Adrenal gland (tissue), 12 donors: ENCODE measurements around the gene SBF2. TPM values are rescaled to one million over a fixed set of nuclear protein-coding genes. Genes with fewer than 3 reads are reported as not detected.

Experiments used
- DNase-seq, 7 donors: peaks; one replicate each; pipeline ENCODE4 v3.0.0-alpha.2; 2019 to 2020
- H3K27ac ChIP-seq, 5 donors: fragments of 200-600 bp; sonication (generic) in 4 of 5; 1 replicate in 3 of 5; 2 replicates in 2 of 5; pipeline versions ENCODE4 v1.5.1 to v1.8.0; 2016 to 2020; ENCODE audit warnings: mild to moderate bottlenecking in 1 of 5
- H3K27me3 ChIP-seq: fragments of 200-600 bp; 2 replicates; pipeline ENCODE4 v1.8.0; 2021
- H3K36me3 ChIP-seq, 2 donors: fragments of 200-600 bp; replicated peaks in 1 of 2; 1 replicate in 1 of 2; 2 replicates in 1 of 2; pipeline versions ENCODE4 v1.5.1 to v1.8.0; 2018 to 2022
- H3K4me1 ChIP-seq, 2 donors: fragments of 200-600 bp; replicated peaks in 1 of 2; 1 replicate in 1 of 2; 2 replicates in 1 of 2; pipeline versions ENCODE4 v1.5.1 to v1.8.0; 2018 to 2021
- H3K4me3 ChIP-seq, 4 donors: fragments of 200-600 bp; sonication (generic) in 3 of 4; one replicate each; pipeline ENCODE4 v1.5.1; 2016 to 2018
- H3K9me3 ChIP-seq, 3 donors: fragments of 200-600 bp; sonication (generic) in 1 of 3; replicated peaks in 1 of 3; 1 replicate in 2 of 3; 2 replicates in 1 of 3; pipeline versions ENCODE4 v1.5.1 to v1.8.0; 2016 to 2021
- POLR2A ChIP-seq, 2 donors: fragments of 450-650 bp; IDR thresholded peaks; one replicate each; pipeline ENCODE4 v1.6.1; 2017; ENCODE audit warnings: antibody characterized with exemption in 2 of 2, mild to moderate bottlenecking in 2 of 2, moderate library complexity in 1 of 2
- WGBS, 4 donors: extraction: QIAGEN DNeasy Blood & Tissue Kit in 2 of 4; methylation state at CpG; one replicate each; pipeline versions ENCODE4 v1.1.5 to v1.1.7; 2013 to 2017; 5-methylcytosine and 5-hydroxymethylcytosine counted together
- intact Hi-C, 2 donors: fragments of 100-400 bp; cut with DNase I; formaldehyde crosslinking; loops; one replicate each; pipeline versions ENCODE4 v1.14.1 to v1.15.0; 2022 to 2023
- polyA plus RNA-seq, 3 donors: library from polyadenylated mRNA; stranded (reverse); fragments of 200-250 nt in 2 of 3; fragments of 350-450 nt in 1 of 3; fragmentation: Illumina TruSeq in 1 of 3; extraction: RNeasy Lipid Tissue Mini Kit (QIAGEN cat#74804) in 1 of 3; gene quantifications; one replicate each; pipeline ENCODE4 v1.2.3, GENCODE V29; 2013 to 2014
- total RNA-seq, 9 donors: library from RNA; depleted of rRNA in 4 of 9; stranded (reverse); fragments of >200 nt in 4 of 9; fragments of 120-200 nt in 1 of 9; fragmentation: NEBNext Ultra II Directional in 1 of 9; extraction: Animal tissue kit (Norgen Biotek cat#: 25700) in 1 of 9; gene quantifications; one replicate each; pipeline versions ENCODE4 v1.1.0 to v1.2.4, GENCODE V29; 2013 to 2023
- TF ChIP-seq, protein P1 (sequence below), 6 experiments: fragments of 450-650 bp in 4 of 6; fragments of 200-600 bp in 2 of 6; sonication (generic) in 1 of 6; IDR thresholded peaks; 1 replicate in 5 of 6; 2 replicates in 1 of 6; pipeline versions ENCODE4 v1.5.1 to v1.8.0; 2016 to 2021; ENCODE audit warnings: antibody characterized with exemption in 6 of 6, mild to moderate bottlenecking in 2 of 6, moderate library complexity in 1 of 6
- donor health status: healthy with polysubstance abuse.
- donor health status: Bipolar disorder and iron deficiency.
- donor health status: DM: yes; HTN: yes; CAD: no.
- donor health status: DM: no; HTN: no; CAD: no.
- donor health status: DM: no; HTN: no; CAD: no.
- donor health status: DM: yes; HTN: yes; CAD: no.

SBF2 gene
- total and polyA plus RNA-seq, 12 donors = 12.5 to 66.7 (median 38.0) TPM

DNA sequence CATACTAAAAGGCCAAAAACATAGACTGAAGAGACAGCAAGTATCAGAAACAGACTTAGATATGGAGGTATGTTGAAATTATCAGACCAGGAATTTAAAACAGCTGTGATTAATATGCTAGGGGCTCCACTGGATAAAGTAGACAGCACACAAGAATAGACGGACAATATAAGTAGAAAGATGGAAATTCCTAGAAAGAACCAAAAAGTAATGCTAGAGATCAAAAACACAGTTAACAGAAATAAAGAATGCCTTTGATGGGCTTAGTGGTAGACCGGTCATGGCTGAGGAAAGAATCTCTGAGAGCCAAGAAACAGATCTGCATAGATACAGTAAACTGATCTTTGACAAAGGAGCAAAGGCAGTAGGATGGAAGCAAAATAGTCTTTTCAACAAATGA, 380.0 kb downstream of the SBF2 start:
- TF ChIP-seq, protein P1, sequence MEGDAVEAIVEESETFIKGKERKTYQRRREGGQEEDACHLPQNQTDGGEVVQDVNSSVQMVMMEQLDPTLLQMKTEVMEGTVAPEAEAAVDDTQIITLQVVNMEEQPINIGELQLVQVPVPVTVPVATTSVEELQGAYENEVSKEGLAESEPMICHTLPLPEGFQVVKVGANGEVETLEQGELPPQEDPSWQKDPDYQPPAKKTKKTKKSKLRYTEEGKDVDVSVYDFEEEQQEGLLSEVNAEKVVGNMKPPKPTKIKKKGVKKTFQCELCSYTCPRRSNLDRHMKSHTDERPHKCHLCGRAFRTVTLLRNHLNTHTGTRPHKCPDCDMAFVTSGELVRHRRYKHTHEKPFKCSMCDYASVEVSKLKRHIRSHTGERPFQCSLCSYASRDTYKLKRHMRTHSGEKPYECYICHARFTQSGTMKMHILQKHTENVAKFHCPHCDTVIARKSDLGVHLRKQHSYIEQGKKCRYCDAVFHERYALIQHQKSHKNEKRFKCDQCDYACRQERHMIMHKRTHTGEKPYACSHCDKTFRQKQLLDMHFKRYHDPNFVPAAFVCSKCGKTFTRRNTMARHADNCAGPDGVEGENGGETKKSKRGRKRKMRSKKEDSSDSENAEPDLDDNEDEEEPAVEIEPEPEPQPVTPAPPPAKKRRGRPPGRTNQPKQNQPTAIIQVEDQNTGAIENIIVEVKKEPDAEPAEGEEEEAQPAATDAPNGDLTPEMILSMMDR (IDR thresholded peaks at IDR 0.05) = no peak
- TF ChIP-seq POLR2A (IDR thresholded peaks at IDR 0.05) = no peak
- H3K9me3 ChIP-seq = no peaks in the 10 kb centered on the region
- no peaks in the 10 kb centered on the region for H3K4me1 ChIP-seq
- WGBS, 4 donors = 41 to 95% (median 59%) methylated on average over 2 of the region's 2 CpGs
- intact Hi-C loops = no loop called here
- no peaks in the 10 kb centered on the region for H3K36me3 ChIP-seq
- no peak overlapping the region for H3K27ac ChIP-seq
- H3K4me3 ChIP-seq = no peak overlapping the region
- DNase-seq = no peak
- H3K27me3 ChIP-seq = no peaks in the 10 kb centered on the region

- TF ChIP-seq POLR2A (IDR thresholded peaks at IDR 0.05) = no peak
- TF ChIP-seq, protein P1 (IDR thresholded peaks at IDR 0.05) = no peak
- peak overlapping the region in 1 of 5 donors; percentile 50 for H3K27ac ChIP-seq
These were observed 387.8 kb downstream of the SBF2 start for GRCh38 chr11:9905960-9906791.

GRCh38 chr11:9905501-9905951, 388.5 kb downstream of the SBF2 start:
- no peak for DNase-seq
- Histone ChIP-seq H3K27ac (peak overlapping the region in 1 of 5 donors; percentile 50), H3K36me3 (no peaks in the 10 kb centered on the region), H3K4me3 (no peak overlapping the region), H3K9me3 (no peaks in the 10 kb centered on the region), H3K27me3 (no peaks in the 10 kb centered on the region), H3K4me1 (no peaks in the 10 kb centered on the region)
- no peak for TF ChIP-seq POLR2A (IDR thresholded peaks at IDR 0.05)
- TF ChIP-seq, protein P1 (IDR thresholded peaks at IDR 0.05) = no peak
- 70 to 85% (median 71%) methylated on average over 1 of the region's 1 CpG for WGBS, 4 donors
- intact Hi-C loops = no loop called here

More at GRCh38 chr11:9905960-9906791, 387.8 kb downstream of the SBF2 start:
- DNase-seq = no peak
- WGBS, 4 donors = 71 to 82% (median 77%) methylated on average over 3 of the region's 3 CpGs
- no peaks in the 10 kb centered on the region for H3K36me3 ChIP-seq
- H3K4me1 ChIP-seq = no peaks in the 10 kb centered on the region
- no peaks in the 10 kb centered on the region for H3K9me3 ChIP-seq
- intact Hi-C loops = no loop called here
- H3K4me3 ChIP-seq = no peak overlapping the region
- H3K27me3 ChIP-seq = no peaks in the 10 kb centered on the region

- H3K27ac ChIP-seq = no peak overlapping the region
- intact Hi-C loops = no loop called here
- TF ChIP-seq, protein P1 (IDR thresholded peaks at IDR 0.05) = no peak
- TF ChIP-seq POLR2A (IDR thresholded peaks at IDR 0.05) = no peak
- no peak overlapping the region for H3K4me3 ChIP-seq
- no peak for DNase-seq
- H3K4me1 ChIP-seq = no peaks in the 10 kb centered on the region
- H3K36me3 ChIP-seq = no peaks in the 10 kb centered on the region
- no peaks in the 10 kb centered on the region for H3K27me3 ChIP-seq
- H3K9me3 ChIP-seq = no peaks in the 10 kb centered on the region
- WGBS, 4 donors = 67 to 76% (median 70%) methylated on average over 6 of the region's 6 CpGs
These were observed 390.4 kb downstream of the SBF2 start for GRCh38 chr11:9903579-9903978.
